Fibroblast of gingiva (primary cell): ENCODE measurements around the gene SORBS2.

ENCODE experiments used
- DNase-seq: peaks from one replicate; pipeline ENCODE4 v3.0.0-alpha.2; 2011; ENCODE audit warnings: low read depth

Gene SORBS2

GRCh38 chr4:185836241-185837084 lies 24.5 kb upstream of the SORBS2 start:
- DNase-seq, result no peak

- DNase-seq, result no peak
These were observed 23.8 kb upstream of the SORBS2 start for GRCh38 chr4:185835814-185836213.

GRCh38 chr4:185835336-185835735 lies 23.3 kb upstream of the SORBS2 start:
- no peak for DNase-seq

- DNase-seq, result no peak
These were observed 22.8 kb upstream of the SORBS2 start for GRCh38 chr4:185834778-185835177.

- DNase-seq, result no peak
These were observed 22.1 kb upstream of the SORBS2 start for GRCh38 chr4:185834088-185834487.

GRCh38 chr4:185833055-185833598 lies 21.1 kb upstream of the SORBS2 start:
- no peak for DNase-seq

GRCh38 chr4:185831125-185831815 lies 19.3 kb upstream of the SORBS2 start:
- no peak for DNase-seq

- DNase-seq, result no peak
These were observed 18.4 kb upstream of the SORBS2 start for GRCh38 chr4:185830263-185830994.

- no peak for DNase-seq
These were observed 14.4 kb upstream of the SORBS2 start for GRCh38 chr4:185826381-185826780.

- DNase-seq, result no peak
These were observed 13.7 kb upstream of the SORBS2 start for GRCh38 chr4:185825737-185826136.

GRCh38 chr4:185822791-185823190 lies 10.8 kb upstream of the SORBS2 start:
- DNase-seq, result no peak

GRCh38 chr4:185821029-185821419 lies 9.0 kb upstream of the SORBS2 start:
- DNase-seq, result no peak

- DNase-seq, result no peak
These were observed 8.4 kb upstream of the SORBS2 start for GRCh38 chr4:185820146-185821028.

- no peak for DNase-seq
These were observed 7.2 kb upstream of the SORBS2 start for GRCh38 chr4:185819144-185819543.

GRCh38 chr4:185817403-185817818 lies 5.4 kb upstream of the SORBS2 start:
- no peak for DNase-seq

GRCh38 chr4:185813133-185813532 lies 1.1 kb upstream of the SORBS2 start:
- DNase-seq, result no peak

- no peak for DNase-seq
These were observed 1.1 kb downstream of the SORBS2 start for GRCh38 chr4:185810746-185811508.

GRCh38 chr4:185809533-185810071 lies 2.4 kb downstream of the SORBS2 start:
- DNase-seq, result no peak

- no peak for DNase-seq
These were observed 2.9 kb downstream of the SORBS2 start for GRCh38 chr4:185809121-185809520.

- DNase-seq, result no peak
These were observed 6.0 kb downstream of the SORBS2 start for GRCh38 chr4:185805979-185806378.
